ENCODE measurements around the gene RPE65.

DNA sequence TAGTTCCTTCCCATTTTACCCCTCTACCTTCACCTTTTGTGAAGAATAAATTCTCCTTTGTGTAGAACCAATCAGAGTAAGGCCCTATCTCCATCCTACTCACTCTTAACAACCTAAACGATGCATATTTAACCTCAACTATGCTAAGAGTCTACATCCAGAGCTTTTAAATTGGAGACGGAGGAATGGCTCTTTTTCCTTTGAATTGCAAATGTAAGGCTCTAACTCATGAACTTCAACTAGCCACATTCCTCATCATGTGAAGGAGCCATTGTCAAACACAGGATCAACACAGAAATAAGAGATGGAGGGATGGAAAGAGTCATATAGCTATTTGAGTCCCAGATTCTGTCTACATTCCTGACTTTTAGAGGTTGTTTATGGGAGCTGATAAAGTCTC is 28.9 kb upstream of the RPE65 start:
- no peak for TF ChIP-seq POLR2A (IDR thresholded peaks at IDR 0.05)
- TF ChIP-seq, protein P1, sequence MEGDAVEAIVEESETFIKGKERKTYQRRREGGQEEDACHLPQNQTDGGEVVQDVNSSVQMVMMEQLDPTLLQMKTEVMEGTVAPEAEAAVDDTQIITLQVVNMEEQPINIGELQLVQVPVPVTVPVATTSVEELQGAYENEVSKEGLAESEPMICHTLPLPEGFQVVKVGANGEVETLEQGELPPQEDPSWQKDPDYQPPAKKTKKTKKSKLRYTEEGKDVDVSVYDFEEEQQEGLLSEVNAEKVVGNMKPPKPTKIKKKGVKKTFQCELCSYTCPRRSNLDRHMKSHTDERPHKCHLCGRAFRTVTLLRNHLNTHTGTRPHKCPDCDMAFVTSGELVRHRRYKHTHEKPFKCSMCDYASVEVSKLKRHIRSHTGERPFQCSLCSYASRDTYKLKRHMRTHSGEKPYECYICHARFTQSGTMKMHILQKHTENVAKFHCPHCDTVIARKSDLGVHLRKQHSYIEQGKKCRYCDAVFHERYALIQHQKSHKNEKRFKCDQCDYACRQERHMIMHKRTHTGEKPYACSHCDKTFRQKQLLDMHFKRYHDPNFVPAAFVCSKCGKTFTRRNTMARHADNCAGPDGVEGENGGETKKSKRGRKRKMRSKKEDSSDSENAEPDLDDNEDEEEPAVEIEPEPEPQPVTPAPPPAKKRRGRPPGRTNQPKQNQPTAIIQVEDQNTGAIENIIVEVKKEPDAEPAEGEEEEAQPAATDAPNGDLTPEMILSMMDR (IDR thresholded peaks at IDR 0.05), result no peak

All from right lobe of liver (tissue), 4 donors.